GM12892 (cell line): ENCODE results near the gene HERC3.

ENCODE experiments used
- POLR2A ChIP-seq: IDR thresholded peaks from 2 replicates; pipeline ENCODE4 v1.6.1; 2011; ENCODE audit warnings: low read depth, low read length, control low read depth
- TAF1 ChIP-seq: IDR thresholded peaks from 2 replicates; pipeline ENCODE4 v1.6.1; 2011; ENCODE audit warnings: low read depth, mild to moderate bottlenecking, control low read depth, low read length, borderline replicate concordance

DNA sequence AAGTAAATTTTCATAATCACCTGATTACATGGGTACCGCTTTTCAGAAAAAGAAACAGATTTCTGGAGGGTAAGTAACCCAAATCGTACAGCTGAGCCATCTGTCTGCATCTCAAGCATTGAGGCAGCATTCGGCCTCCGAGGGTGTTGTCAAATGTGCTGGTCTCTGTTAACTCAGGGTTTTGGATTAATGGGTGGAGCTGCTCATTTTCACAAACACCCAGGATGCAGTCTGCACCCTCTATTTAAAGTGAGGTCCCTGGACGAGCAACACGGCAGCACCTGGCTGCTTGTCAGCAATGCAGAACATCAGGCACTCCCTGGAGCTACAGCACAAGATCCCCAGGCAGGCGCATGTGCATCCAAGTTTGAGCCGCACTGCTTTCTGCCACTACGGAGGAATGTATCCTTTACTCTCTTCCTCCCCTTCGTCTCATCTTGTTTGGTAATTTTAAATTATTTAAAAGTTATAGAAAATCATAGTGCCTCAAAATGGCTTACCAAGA is 130.0 kb downstream of the HERC3 start:
- no peak for TF ChIP-seq POLR2A
- TF ChIP-seq TAF1: no peak
